ENCODE measurements around the gene AMOTL2. TPM values are rescaled to one million over a fixed set of nuclear protein-coding genes. Genes with fewer than 3 reads are reported as not detected.

Gene AMOTL2
- total and polyA plus RNA-seq, 2 experiments from 2014 or later = 63.9 to 81.6 TPM

DNA sequence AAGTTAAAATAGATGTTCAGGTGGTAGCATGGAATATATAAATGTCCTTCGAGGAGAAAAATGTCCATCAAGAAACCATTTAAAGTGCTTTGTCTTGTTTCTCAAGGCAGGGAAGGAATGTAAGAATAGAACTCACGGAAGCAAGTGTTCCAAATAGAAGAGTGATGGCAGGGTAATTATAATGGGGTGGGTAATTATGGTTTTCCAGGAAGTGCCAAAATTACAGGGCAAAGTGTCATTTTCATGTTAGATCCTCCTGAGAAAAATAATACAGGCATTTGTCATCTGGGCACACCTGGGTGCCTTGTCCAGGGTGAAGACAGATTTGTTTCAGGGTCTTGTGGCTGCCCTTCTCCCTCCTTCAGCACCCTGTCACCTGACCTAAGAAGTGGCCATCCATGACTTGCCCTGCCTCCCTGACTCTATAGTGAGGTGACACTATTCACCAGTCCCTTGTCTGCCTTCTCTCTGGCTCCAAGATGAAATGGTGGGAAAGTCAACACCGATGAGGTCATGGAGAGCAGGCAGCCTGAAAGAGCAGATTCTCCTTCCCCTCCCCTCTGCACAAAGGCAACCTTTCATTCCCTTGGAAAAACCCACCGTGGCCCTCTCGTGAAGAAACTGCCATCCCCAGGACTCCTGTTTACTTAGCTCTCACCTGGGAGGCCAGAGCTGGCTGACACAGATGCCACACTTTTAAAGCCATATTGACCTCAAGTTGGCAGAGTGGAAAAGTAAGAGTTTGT, 45.1 kb upstream of the AMOTL2 start:
- peak; percentile 45 for DNase-seq (ENCODE audit: low spot score)
- TF ChIP-seq EZH2 (IDR thresholded peaks at IDR 0.05; ENCODE audit: borderline replicate concordance) = no peak
- TF ChIP-seq, protein P1, sequence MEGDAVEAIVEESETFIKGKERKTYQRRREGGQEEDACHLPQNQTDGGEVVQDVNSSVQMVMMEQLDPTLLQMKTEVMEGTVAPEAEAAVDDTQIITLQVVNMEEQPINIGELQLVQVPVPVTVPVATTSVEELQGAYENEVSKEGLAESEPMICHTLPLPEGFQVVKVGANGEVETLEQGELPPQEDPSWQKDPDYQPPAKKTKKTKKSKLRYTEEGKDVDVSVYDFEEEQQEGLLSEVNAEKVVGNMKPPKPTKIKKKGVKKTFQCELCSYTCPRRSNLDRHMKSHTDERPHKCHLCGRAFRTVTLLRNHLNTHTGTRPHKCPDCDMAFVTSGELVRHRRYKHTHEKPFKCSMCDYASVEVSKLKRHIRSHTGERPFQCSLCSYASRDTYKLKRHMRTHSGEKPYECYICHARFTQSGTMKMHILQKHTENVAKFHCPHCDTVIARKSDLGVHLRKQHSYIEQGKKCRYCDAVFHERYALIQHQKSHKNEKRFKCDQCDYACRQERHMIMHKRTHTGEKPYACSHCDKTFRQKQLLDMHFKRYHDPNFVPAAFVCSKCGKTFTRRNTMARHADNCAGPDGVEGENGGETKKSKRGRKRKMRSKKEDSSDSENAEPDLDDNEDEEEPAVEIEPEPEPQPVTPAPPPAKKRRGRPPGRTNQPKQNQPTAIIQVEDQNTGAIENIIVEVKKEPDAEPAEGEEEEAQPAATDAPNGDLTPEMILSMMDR (IDR thresholded peaks at IDR 0.05; ENCODE audit: poor library complexity) = no peak
- TF ChIP-seq EZH2phosphoT487 (IDR thresholded peaks at IDR 0.05; ENCODE audit: low read depth, severe bottlenecking, unreplicated experiment) = no peak
- H3K4me3 ChIP-seq = no peak overlapping the region
- no peaks in the 10 kb centered on the region for H3K4me1 ChIP-seq (ENCODE audit: insufficient read depth)
- peak overlapping the region; percentile 11 for H3K27ac ChIP-seq
- H4K20me1 ChIP-seq (ENCODE audit: insufficient read depth, poor library complexity, severe bottlenecking) = no peaks in the 10 kb centered on the region
- no peak overlapping the region for H2AFZ ChIP-seq
- H3K9me3 ChIP-seq (ENCODE audit: low read depth) = no peaks in the 10 kb centered on the region
- no peaks in the 10 kb centered on the region for H3K79me2 ChIP-seq
- WGBS (ENCODE audit: low lambda C conversion rate, missing lambda C conversion rate) = 61% methylated on average over 5 of the region's 5 CpGs
- H3K27me3 ChIP-seq = no peaks in the 10 kb centered on the region
- H3K4me2 ChIP-seq = no peak overlapping the region
- H3K9me2 ChIP-seq (replicated peaks; ENCODE audit: insufficient read depth) = no peaks in the 10 kb centered on the region
- no peaks in the 10 kb centered on the region for H3K36me3 ChIP-seq (replicated peaks; ENCODE audit: insufficient read depth, low read depth)

DNA sequence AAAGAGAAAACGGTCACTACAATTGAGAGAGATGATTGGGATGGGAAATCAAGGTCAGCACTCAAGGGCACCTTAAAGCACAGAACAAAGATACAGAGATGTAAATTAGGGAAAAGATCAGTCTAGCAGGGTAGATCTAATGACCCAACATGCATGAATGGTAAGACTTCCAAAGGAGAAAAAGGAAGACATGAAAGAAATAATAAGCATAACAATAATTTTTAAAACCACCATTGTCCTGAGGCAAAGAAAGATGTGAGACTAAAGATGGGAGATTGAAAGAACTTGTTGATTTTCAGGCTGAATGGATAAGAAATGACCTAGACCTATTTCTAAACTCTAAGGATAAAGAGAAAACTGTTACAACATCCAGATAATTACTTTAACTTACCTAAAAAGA, 34.8 kb upstream of the AMOTL2 start:
- Histone ChIP-seq H3K36me3 (replicated peaks; ENCODE audit: insufficient read depth, low read depth) (no peaks in the 10 kb centered on the region), H3K9me3 (ENCODE audit: low read depth) (no peaks in the 10 kb centered on the region), H3K27ac (no peak overlapping the region), H3K27me3 (peaks cover 46% of the 10 kb centered on the region), H3K4me1 (ENCODE audit: insufficient read depth) (peaks cover 10% of the 10 kb centered on the region), H2AFZ (no peak overlapping the region), H3K4me2 (no peak overlapping the region), H3K79me2 (no peaks in the 10 kb centered on the region), H3K9me2 (replicated peaks; ENCODE audit: insufficient read depth) (no peaks in the 10 kb centered on the region), H3K4me3 (no peak overlapping the region), H4K20me1 (ENCODE audit: insufficient read depth, poor library complexity, severe bottlenecking) (no peaks in the 10 kb centered on the region)
- TF ChIP-seq EZH2phosphoT487 (IDR thresholded peaks at IDR 0.05; ENCODE audit: low read depth, severe bottlenecking, unreplicated experiment) = no peak
- TF ChIP-seq EZH2 (IDR thresholded peaks at IDR 0.05; ENCODE audit: borderline replicate concordance) = no peak
- TF ChIP-seq, protein P1 (IDR thresholded peaks at IDR 0.05; ENCODE audit: poor library complexity) = no peak
- DNase-seq (ENCODE audit: low spot score) = no peak
- 62% methylated on average over 1 of the region's 1 CpG for WGBS (ENCODE audit: low lambda C conversion rate, missing lambda C conversion rate)

DNA sequence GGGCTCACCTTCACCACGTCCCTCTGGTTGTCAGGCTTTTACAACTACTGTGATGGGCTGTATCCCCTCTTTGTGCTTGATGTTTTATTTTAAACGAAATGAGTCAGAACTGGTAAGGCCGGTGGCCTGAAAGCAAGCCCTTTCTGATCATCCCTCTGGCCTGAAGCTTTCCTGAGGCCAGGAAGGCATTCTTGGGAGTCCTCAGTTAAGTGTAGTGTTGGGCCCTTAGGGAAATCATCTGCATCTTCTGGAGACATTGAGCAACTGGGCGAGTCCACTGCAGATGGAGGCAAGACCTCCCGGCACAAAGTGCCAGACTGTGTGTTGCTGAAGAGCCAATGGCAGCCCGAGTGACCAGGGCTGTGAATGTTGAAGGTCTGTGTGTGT, 33.0 kb upstream of the AMOTL2 start:
- H3K27ac ChIP-seq = no peak overlapping the region
- H3K9me2 ChIP-seq (replicated peaks; ENCODE audit: insufficient read depth) = no peaks in the 10 kb centered on the region
- H3K4me2 ChIP-seq = peak overlapping the region; percentile 97
- H3K4me3 ChIP-seq = no peak overlapping the region
- H3K4me1 ChIP-seq (ENCODE audit: insufficient read depth) = peaks cover 10% of the 10 kb centered on the region
- TF ChIP-seq, protein P1 (IDR thresholded peaks at IDR 0.05; ENCODE audit: poor library complexity) = no peak
- TF ChIP-seq EZH2 (IDR thresholded peaks at IDR 0.05; ENCODE audit: borderline replicate concordance) (no peak), EZH2phosphoT487 (IDR thresholded peaks at IDR 0.05; ENCODE audit: low read depth, severe bottlenecking, unreplicated experiment) (no peak)
- H4K20me1 ChIP-seq (ENCODE audit: insufficient read depth, poor library complexity, severe bottlenecking) = no peaks in the 10 kb centered on the region
- H3K36me3 ChIP-seq (replicated peaks; ENCODE audit: insufficient read depth, low read depth) = no peaks in the 10 kb centered on the region
- no peak for DNase-seq (ENCODE audit: low spot score)
- 44% methylated on average over 6 of the region's 6 CpGs for WGBS (ENCODE audit: low lambda C conversion rate, missing lambda C conversion rate)
- H3K9me3 ChIP-seq (ENCODE audit: low read depth) = no peaks in the 10 kb centered on the region
- H3K79me2 ChIP-seq = no peaks in the 10 kb centered on the region
- no peak overlapping the region for H2AFZ ChIP-seq
- peaks cover 46% of the 10 kb centered on the region for H3K27me3 ChIP-seq

Data from hepatocyte (in vitro differentiated cells).